ENCODE data around the gene THADA.

- TF ChIP-seq POLR2A (IDR thresholded peaks at IDR 0.05) (no peak), POLR2AphosphoS5 (IDR thresholded peaks at IDR 0.05) (no peak)
- TF ChIP-seq, protein P1, sequence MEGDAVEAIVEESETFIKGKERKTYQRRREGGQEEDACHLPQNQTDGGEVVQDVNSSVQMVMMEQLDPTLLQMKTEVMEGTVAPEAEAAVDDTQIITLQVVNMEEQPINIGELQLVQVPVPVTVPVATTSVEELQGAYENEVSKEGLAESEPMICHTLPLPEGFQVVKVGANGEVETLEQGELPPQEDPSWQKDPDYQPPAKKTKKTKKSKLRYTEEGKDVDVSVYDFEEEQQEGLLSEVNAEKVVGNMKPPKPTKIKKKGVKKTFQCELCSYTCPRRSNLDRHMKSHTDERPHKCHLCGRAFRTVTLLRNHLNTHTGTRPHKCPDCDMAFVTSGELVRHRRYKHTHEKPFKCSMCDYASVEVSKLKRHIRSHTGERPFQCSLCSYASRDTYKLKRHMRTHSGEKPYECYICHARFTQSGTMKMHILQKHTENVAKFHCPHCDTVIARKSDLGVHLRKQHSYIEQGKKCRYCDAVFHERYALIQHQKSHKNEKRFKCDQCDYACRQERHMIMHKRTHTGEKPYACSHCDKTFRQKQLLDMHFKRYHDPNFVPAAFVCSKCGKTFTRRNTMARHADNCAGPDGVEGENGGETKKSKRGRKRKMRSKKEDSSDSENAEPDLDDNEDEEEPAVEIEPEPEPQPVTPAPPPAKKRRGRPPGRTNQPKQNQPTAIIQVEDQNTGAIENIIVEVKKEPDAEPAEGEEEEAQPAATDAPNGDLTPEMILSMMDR (IDR thresholded peaks at IDR 0.05 in 8 of 11, conservative IDR thresholded peaks at IDR 0.05 in 3 of 11), result no peak
Measured at GRCh38 chr2:43538034-43538670, 57.7 kb downstream of the THADA start.
